Measurements from ENCODE around the gene RFNG.

RFNG gene

DNA sequence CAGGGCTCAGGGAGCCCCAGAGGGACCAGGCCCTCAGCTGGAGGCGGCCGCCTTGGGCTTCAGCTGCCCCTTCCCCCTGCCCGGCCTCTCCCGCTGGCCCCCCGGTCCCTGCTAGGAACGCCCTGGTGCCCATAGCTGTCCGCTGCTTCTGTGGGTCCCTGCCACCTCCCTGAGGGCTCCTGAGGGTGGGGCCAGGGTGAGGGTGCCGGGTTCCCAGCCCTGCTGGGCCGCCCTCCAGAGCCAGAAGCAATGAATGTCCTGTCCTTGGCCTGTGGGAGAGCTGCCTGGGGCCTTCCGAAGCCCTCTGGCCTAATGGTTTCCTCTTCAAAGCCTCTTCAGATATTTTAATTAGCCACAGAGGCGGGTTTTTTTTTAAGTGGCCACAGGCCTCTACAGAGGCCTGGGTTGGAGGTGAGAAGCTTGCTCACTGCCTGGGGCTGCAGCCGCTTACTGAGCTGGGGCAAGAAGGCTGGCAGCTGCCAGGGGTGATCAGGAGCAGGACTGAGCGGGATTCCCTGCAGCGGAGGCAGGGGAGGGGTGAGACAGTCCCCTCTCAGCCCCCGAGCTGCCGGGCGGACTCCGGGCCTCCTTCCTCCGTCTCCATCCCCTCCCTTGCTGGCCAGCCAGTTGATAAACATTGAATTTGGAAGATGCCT lies 38.8 kb downstream of the RFNG start:
- DNase-seq = no peak

DNA sequence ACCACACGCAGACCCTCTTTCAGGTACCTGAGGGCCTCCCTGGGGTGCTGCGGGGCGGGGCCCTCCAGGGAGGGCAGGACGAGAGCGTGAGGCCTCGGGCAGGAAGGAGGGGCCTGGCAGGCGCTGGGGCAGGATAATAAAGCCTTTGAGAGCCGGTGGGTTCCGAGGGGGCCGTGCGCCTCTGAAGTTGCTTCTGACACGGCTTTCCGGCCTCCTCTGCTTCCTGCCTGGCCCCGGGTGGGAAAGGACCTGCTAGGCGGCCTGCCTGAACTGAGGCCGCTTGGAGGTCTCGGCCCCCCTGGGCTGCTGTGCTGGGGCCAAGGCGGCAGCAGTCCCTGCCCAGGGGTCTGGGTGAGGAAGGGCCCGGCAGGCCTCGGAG lies 39.4 kb downstream of the RFNG start:
- DNase-seq = no peak

DNA sequence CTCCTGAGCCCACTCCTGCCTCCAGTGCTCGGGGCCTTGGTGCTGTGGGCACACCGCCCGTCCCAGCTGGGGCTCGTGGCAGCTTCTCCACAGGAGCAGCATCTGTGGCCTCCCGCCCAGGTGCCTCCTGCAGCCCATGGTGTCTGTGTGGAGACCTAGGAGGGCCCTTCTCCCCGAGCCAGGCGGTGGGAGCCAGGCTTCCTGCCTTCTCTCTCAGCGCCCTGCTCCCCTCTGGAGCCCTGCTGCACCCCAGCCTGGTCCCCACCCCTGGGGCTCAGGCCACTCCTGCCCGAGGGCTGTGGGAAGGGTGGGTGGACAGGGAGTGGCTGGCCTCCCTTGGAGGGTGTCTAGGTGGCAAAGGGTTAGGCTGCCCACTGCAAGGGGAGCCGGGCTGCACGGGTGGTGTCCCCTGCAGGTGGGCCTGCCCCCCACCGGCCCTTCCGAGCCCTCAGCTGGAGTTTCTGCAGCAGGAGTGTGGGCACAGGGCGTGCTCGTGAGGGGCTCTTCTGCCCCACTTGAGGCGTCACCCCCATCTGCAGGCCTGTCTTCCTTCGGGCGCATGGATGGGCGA lies 39.9 kb downstream of the RFNG start:
- DNase-seq = no peak

DNA sequence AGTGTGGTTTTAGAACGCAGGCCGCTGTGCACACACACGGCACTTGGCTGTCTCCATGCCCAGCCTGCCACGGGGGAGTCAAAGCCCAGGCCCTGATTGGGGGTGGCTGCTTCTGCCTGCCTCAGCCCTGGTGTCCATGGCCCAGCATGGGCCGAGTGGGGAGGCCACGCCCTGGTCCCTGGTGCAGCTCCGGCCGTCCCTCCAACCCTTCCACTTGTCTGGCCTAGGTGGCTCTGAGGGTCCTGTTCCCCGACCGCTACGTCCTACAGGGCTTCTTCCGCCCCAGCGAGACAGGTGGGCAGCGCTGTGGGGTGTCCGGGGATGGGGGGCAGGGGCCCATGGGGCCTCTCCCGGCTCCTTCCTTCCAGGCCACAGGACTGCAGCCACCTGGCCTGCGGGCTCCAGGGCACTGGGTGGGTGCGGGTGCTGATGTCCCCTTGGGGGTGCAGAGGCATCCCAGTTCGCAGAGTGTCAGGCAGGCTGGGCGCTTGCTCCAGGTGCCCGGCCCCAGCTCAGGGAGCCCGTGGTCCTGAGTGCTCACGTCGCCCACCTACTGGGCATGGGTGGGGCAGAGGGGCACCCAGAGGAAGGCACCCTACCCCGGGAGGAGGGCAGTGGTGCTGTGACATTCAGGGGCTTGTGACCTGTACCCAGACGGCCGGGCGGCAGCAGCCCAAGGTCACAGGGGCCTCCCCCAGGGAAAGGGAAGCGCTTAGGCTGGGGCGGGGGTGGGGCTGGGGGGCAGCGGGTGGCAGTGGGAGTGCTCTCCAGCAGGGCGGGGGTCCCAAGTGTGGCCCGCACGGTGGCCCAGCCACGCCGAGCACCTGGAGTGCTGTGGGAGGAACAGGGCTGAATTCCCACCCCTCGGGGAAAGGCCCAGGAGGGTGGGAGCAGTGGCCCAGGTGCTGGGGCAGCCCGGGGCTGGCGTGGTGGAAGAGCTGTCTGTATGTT lies 40.8 kb downstream of the RFNG start:
- no peak for DNase-seq

DNA sequence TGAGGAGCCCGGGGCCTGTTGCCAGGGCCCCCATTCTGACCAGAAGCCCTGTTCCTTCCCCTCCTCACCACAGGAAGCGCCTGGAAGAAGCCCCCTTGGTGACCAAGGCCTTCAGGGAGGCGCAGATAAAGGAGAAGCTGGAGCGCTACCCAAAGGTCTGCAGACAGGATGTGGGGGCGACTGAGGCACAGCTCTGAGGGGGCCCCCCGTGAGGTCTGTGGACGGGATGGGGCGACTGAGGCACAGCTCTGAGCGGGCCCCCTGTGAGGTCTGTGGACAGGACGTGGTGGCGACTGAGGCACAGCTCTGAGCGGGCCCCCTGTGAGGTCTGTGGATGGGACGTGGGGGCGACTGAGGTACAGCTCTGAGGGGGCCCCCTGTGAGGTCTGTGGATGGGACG lies 42.2 kb downstream of the RFNG start:
- no peak for DNase-seq

DNA sequence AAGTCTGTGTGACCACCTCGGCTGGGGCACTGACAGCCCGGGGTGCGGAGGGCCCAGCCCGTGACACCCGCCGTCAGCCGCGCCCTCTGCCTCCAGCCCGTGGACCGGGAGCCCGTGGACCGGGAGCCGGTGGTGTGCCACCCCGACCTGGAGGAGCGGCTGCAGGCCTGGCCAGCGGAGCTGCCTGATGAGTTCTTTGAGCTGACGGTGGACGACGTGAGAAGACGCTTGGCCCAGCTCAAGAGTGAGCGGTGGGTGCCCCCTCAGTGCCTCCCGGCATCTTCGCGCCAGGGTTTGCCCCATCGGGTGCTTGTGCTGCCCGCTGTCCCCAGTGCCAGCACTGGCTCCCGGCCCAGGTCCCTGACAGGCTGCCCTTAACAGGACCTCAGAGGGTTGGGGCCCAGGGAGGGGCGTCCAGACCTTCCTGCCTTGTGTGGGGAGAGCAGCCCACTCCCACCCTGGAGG lies 42.6 kb downstream of the RFNG start:
- no peak for DNase-seq

DNA sequence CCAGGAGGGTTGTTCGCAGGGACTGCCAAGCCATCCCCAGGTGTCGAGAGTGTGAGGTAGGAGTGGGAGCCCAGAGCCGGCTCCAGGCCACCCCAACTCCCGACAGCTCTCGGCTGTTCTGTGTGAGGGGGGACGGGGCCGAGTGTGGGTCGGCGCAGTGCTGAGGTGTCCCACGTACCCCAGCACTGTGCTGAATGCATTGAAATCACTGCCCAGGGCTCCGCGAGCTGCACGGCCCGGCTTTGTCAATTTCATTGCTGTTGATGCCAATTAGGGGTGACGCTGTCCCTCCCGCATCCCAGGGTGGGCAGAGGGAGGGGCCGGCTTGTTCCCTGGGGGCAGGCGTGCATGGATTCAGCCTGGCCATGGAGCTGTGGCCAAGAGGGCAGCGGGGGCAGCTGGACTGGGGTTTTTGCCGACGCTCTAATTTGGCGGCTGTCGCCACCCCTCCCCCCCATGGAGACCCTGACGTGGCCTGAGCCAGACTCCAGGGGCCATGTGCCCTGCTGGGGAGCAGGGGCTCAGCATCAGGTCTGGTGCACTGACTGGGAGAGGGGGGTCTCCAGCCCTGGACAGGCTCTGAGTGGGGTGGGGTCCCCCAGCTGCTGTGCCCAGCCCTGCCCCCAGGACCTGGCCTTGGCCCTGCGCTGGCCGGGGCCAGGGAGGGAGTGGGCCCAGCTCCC lies 43.2 kb downstream of the RFNG start:
- no peak for DNase-seq

DNA sequence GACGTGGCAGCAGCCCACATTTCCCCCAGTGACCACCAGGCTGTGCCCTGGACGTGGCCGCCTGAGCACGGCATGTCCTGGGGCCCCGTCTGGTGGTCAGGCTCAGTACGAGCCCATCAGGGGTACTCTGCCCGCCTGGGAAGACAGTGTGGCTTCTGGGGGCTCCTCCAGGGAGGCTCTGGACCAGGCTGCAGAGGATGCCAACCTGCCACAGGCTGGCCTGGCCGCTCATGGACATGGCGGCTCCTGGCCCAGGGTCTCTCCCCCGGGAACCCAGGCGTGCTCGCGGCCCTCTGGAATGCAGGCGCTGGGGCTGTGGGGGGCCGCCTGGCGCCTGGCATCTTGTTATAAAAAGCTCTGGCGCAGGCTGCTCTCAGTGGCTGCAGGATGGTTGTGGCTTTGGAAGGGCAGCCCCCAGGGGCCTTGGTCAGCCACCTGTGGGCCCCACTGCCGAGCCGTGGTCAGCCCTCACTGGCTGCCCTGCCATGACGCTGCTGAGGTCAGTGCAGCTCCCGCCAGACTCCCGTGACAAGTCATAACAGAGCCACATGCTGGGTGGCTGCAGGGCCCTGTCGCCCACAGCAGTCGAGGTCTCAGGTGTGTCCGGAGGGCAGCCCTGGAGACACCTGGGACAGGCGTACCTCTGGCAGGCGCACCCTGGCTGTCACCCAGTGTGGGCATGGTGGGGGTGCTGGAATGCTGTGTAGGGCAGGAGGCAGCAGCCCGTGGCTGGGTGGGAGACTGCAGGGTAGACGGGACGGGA lies 43.9 kb downstream of the RFNG start:
- DNase-seq = no peak

DNA sequence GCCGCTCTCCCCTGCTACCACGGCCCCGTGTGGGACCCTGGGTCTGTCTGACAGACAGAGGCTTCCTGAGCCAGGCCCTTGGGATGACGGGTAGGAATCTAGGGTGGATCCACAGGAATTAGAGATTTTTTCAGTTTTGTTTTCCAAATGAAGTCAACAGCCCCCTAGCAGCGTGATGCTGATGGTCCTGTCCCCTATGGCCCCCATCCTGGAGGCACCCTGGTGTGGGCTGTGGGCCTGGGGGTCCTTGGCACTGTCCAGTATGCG lies 44.5 kb downstream of the RFNG start:
- no peak for DNase-seq

DNA sequence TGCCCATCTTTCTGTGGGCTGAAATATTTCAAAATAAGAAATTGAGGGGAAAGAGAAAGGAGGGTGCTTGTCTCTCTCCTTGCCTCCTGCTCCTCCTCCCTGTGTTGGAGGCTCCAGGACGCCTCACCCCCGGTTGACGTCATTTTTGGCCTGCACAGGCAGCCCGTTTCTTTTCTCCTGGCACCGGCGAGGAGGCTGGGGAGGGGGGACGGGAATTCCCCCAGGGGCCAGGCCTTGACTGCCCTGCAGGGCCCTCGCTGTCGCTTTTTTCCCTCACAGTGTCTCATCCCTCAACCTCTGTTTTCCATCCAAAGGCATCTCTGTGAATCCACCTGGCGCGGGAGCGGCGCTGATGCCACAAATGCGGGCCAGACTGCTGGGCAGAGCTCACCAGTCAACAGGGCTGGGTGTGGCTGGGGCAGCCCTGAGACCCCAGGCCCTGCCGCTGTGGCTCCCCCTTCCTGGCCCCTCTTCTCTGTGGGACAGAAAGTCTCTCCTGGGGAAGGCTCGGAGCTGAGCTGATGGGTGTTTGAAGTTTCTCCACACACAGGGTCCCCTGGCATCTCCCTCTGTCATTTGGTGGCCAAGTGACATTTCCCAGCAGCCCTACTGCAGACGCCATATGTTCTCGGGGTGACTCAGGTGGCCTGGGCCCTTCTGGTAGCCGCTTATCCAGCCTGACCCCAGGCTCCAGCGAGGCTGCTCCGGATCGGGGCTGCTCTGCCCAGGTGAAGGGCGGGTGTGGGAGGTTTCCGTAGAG lies 45.0 kb downstream of the RFNG start:
- peak in 1 of 2 experiments; percentile 49 for DNase-seq

DNA sequence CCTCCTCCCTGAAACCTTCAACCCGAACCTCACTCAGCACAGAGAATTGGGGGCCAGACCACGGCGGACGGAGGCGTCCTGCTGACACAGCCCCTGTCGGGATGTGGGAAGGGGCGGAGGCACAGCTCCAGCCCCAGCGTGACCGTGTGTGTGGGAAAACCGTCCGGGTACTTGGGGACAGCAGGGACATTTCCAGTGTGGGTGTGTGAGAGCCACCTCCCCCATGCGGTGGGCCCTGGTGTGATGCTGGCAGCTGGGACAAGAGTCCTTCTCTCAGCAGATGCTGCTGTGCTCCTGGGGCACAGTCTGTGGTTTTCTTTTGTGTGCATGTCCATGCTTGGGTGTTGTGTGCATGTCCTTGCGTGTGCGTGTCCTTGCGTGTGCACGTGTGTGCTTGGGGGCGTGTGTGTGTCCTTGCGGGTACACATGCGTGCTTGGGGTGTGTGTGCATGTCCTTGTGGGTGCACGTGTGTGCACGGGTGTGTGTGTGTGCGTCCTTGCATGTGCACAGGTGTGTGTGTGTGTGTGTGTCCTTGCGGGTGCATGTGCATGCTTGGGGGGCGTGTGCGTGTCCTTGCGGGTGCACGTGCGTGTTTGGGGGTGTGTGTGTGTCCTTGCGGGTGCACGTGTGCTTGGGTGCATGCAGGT lies 45.8 kb downstream of the RFNG start:
- DNase-seq = no peak

DNA sequence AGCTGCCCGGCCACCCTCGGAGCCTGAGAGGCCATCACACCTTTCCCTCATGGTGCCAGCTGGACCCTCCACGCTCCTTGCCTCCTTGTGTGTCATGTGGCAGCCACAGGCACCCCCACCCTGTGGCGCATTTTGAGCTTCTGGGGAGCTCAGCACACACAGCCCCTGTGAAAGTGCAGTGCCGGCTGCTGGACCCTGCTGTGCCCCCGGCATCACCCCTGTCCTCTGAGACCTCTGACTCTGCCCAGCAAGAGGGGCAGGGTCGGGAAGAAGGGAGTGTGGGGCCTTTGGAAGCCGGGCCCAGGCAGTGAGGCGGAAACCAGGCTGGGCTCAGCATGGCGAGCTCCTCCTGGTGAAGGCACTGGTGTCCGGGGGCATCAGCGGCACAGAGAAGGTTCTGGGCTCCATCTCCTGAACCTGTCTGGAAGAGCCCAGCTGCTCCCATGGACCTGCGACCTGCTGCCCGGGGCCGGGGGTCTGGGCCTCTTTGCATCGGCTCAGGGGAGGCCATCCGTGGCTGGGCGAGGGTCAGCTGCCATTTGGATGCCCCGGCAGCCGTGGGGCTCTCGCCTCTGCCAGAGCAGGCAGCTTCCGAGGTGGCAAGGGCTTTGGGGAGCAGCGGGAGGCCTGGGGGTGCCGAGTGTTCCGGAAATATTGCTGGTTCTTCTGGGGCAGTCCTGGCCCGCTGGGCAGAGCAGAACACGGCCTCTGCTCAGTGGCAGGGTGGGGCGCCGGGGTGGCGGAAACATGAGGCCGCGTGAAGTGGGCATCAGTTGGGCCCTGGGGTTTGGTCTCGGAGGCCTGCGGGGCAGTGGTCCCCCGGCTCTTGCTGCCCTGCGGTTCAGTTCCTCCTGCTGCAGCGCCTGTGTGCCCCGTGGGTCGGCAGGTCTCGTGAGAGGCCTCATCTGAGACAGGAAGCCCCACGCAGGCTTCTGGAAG lies 46.8 kb downstream of the RFNG start:
- DNase-seq = no peak

DNA sequence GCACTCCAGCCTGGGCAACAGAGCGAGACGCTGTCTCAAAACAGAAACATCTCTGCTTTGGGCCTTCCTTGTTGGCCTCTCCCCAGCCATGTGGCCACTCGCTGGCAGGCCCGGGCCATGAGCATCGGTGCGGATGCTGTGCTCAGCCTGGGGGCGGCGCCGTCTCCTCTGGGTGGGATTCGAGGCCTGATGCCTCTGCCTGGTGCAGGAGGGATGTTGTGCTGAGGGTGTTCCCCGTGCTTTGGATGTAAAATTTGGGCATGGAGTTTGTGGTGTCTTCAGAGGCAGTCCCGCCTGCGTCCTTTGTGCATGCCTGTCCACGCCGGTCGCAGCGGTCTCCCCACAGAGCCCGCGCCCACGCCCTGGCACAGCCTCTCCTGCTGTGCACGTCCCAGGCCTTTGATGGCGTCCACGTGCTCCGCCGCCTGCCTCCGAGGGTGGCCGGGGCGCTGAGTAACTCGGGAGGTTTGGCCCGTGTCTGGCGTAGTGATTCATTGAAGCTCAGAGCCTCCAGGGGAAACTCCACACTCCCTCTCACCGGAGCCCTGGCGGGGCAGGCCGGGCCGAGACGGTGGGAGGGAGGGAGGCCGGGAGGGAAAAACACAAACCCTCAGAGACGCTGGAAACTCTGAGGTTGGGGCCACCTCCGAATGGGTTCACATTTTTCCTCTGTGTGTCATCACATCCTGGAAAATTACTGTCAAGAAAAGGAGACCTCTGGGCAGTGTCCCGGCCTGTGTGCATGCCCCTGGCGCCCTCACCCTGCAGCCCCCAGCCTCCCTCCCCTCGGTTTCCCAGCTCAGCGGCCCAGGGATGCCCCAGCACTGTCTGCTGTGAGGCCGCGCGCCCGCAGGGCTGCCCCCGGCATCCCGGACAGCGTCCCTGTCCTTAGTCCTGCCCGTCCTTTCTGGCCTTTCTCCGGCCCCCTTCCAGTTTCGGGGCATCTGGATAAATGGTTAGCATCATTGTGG lies 47.9 kb downstream of the RFNG start:
- no peak for DNase-seq

DNA sequence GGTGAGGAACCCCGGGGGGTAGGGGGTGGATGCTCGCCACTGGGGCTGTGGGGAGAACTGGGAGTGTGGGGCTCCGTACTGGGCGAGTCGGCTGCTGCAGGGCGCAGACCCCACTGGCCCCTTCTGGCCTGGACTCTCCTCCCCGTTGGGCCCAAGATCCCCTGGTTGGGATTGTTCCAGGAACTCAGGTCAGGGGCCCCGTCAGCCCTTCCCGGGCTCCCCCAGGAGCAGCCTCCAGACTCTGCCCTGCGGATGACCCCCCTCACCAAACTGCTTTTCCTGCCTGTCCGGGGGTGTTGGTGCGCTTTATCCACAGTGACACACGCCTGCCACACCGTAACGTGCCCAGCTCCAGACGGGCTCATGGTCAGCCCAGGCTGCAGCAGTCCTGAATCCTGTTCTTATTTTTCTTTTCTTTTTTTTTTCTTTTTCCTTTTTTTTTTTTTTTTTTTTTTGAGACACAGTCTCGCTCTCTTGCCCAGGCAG lies 50.0 kb downstream of the RFNG start:
- no peak for DNase-seq

DNA sequence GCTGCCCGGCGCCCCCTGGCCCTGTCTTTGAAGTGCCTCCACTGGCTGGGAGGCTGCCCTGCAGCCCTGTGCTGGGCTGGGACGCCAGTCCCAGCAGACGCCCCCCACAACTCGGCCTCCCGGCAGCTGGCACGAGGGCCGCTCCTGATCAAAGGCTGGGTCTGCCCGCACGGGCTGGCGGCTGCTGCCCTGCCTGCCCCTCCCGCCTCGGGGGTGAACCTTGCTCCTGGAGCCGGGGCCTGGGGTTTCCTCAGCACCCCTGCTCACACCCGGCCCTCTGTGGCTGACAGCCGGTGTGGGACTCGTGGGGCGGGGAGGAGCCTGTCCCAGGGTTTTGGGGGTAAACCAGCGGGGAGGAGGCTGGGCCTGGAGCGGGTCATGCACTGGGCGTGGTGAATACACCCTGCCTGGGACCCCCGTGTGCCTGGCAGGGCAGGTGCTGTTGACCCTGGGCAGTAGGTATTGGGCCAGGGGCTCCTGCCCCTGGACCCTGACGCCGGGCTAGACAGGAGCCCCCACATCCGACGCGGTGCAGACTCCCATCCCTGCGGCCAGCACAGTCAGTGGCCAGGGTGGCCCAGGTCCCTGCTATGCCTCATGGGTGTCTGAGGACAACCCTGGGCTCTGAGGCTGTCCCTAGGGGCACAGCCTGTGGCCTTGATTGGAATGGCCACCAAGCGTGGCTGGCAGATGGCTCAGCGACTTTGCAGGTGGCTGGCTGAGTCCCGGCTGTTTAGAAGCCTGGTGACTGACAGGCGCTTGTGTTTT lies 50.6 kb downstream of the RFNG start:
- no peak for DNase-seq

DNA sequence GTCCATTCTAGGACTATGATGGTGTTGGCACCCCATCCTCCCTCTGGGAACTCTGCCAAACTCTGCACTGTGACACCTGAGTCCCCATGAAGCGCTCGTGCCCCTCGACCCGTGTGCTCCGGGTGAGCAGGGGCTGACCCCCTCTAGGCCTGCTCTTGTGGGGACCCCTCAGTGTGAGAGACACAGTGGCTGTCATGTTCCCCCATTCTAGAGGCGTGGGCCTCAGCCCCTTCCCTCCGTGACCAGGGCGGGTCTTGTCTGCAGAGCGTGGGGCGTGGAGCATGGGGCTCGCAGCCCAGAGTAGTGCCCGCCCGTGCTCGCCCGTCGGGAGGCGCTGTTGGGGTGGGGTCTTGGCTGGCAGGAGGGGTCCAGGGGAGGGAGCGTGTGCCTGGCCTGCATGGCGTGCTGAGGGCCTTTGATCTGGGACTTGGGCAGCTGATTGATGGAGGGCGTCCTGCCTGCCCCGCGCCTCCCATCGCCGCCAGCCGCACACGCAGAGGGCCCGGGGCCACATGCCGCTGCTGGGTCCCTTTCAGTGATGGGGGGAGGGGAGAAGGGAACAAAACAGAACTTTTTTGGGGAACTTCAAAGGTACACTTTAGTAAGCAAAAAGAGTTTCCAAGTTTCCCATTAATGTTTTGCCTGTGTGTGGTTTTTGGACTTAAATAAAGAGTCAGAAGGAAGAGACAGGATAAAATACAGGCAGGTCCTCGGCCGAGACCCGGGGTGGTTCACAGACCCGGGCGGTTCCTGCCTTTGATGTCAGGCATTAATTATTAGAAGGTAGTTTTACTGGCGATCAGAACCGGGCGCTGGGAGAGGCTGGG lies 51.4 kb downstream of the RFNG start:
- DNase-seq = no peak

DNA sequence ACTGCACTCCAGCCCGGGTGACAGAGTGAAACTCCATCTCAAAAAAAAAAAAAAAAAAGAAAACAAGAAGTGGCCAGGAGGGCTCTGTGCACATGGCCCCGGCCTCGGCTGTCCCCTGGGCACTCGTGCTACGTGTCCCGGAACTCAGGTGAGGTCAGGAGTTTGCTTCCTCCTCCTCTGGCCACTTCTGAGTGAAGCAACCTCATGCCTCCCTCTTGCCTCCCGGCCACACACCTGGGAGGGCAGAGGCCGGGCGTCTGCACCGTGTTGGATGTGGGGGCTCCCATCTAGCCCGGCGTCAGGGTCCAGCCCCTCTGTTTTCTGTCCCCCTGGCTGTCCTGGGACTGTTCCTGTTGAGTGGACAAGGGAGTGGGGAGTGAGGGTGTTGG lies 52.0 kb downstream of the RFNG start:
- no peak for DNase-seq
